Transverse colon (tissue), 4 donors: ENCODE data around the gene PGAP2. TPM values are rescaled to one million over a fixed set of nuclear protein-coding genes. Genes with fewer than 3 reads are reported as not detected.

ENCODE experiments used
- DNase-seq: peaks from one replicate; pipeline ENCODE4 v3.0.0-alpha.2; 2019
- H3K27ac ChIP-seq, 4 donors: fragments of 200-600 bp; sonication (generic); 2 replicates each; pipeline ENCODE4 v1.5.1; 2016 to 2018; ENCODE audit warnings: inconsistent platforms in 4 of 4
- H3K27me3 ChIP-seq: fragments of 200-600 bp; sonication (generic); 2 replicates; pipeline ENCODE4 v1.5.1; 2017; ENCODE audit warnings: inconsistent platforms
- H3K36me3 ChIP-seq, 4 donors: fragments of 200-600 bp; sonication (generic); 2 replicates each; pipeline ENCODE4 v1.5.1; 2017 to 2019; ENCODE audit warnings: inconsistent platforms in 4 of 4
- H3K4me1 ChIP-seq, 4 donors: fragments of 200-600 bp; sonication (generic); 2 replicates each; pipeline ENCODE4 v1.5.1; 2017 to 2020; ENCODE audit warnings: inconsistent platforms in 4 of 4
- H3K4me3 ChIP-seq, 4 donors: fragments of 200-600 bp; sonication (generic); 1 replicate in 1 of 4; 2 replicates in 3 of 4; pipeline versions ENCODE4 v1.5.1 to v1.6.1; 2017 to 2019; ENCODE audit warnings: inconsistent platforms in 4 of 4
- H3K9me3 ChIP-seq, 2 donors: fragments of 200-600 bp; sonication (generic); 2 replicates each; pipeline ENCODE4 v1.5.1; 2017 to 2019; ENCODE audit warnings: inconsistent platforms in 2 of 2
- CTCF ChIP-seq, 5 experiments: fragments of 200-600 bp in 3 of 5; fragments of 450-650 bp in 2 of 5; sonication (generic) in 3 of 5; IDR thresholded peaks; 1 replicate in 2 of 5; 2 replicates in 3 of 5; pipeline ENCODE4 v1.5.1; 2016 to 2017; ENCODE audit warnings: antibody characterized with exemption in 5 of 5, inconsistent platforms in 3 of 5, mild to moderate bottlenecking in 2 of 5, moderate library complexity in 1 of 5
- EP300 ChIP-seq: sonication (generic); formaldehyde crosslinking; IDR thresholded peaks from one replicate; pipeline ENCODE4 v1.6.1; 2017; ENCODE audit warnings: antibody characterized with exemption, low read depth
- POLR2A ChIP-seq: fragments of 450-650 bp; IDR thresholded peaks from one replicate; pipeline ENCODE4 v1.6.1; 2016; ENCODE audit warnings: antibody characterized with exemption, mild to moderate bottlenecking, moderate library complexity
- POLR2AphosphoS5 ChIP-seq, 3 donors: sonication (generic); formaldehyde crosslinking; IDR thresholded peaks; one replicate each; pipeline ENCODE4 v1.6.1; 2016; ENCODE audit warnings: antibody characterized with exemption in 3 of 3
- WGBS, 2 donors: methylation state at CpG; one replicate each; pipeline ENCODE4 v1.1.5; 2018; ENCODE audit warnings: low coverage in 1 of 2; 5-methylcytosine and 5-hydroxymethylcytosine counted together
- in situ Hi-C, 4 donors: fragments of 200-750 bp; cut with MboI; loops; one replicate each; pipeline versions ENCODE4 v1.15.0 to v1.15.1; 2017; ENCODE audit warnings: low sequenced_read_pairs in 3 of 4, low pct_ligation_motif_present in 1 of 4, low pct_unique_long_range_greater_than_20kb in 1 of 4
- intact Hi-C: fragments of 100-400 bp; cut with DNase I; formaldehyde crosslinking; loops from one replicate; pipeline ENCODE4 v1.15.1; 2023; ENCODE audit warnings: low total_unique reads
- total RNA-seq, 4 donors: library from RNA; depleted of rRNA; stranded (reverse); fragments of >200 nt; gene quantifications; one replicate each; pipeline ENCODE4 v1.1.0, GENCODE V29; 2016

PGAP2 gene
- total RNA-seq, 4 donors from 2014 or later, result 8.2 to 41.1 (median 37.9) TPM

GRCh38 chr11:3827434-3828186 lies 19.2 kb downstream of the PGAP2 start:
- no peak overlapping the region for H3K27ac ChIP-seq
- H3K4me3 ChIP-seq, result no peak overlapping the region
- intact Hi-C loops (no loop called here), in situ Hi-C loops (no loop called here)
- H3K27me3 ChIP-seq, result no peaks in the 10 kb centered on the region
- 91% methylated on average over 32 of the region's 35 CpGs; no CpG with 5 or more reads in 1 of the 2 donors for WGBS, 2 donors
- peaks cover 0 to 12% (median 3%) of the 10 kb centered on the region in 4 donors for H3K36me3 ChIP-seq
- H3K9me3 ChIP-seq, result no peaks in the 10 kb centered on the region
- DNase-seq, result no peak
- peaks cover 0 to 17% (median 5%) of the 10 kb centered on the region in 4 donors for H3K4me1 ChIP-seq
- TF ChIP-seq POLR2AphosphoS5 (IDR thresholded peaks at IDR 0.05) (no peak), EP300 (no peak), CTCF (IDR thresholded peaks at IDR 0.05) (no peak), POLR2A (no peak)

GRCh38 chr11:3830088-3830487 lies 21.7 kb downstream of the PGAP2 start:
- intact Hi-C loops, result no loop called here
- TF ChIP-seq EP300, result no peak
- no peak for TF ChIP-seq CTCF (IDR thresholded peaks at IDR 0.05)
- TF ChIP-seq POLR2AphosphoS5 (IDR thresholded peaks at IDR 0.05), result no peak
- no peak for TF ChIP-seq POLR2A
- WGBS, 2 donors, result 89 to 93% methylated on average over 3 of the region's 3 CpGs
- Histone ChIP-seq H3K4me1 (peaks cover 11 to 41% (median 17%) of the 10 kb centered on the region in 4 donors), H3K27ac (no peak overlapping the region), H3K36me3 (peaks cover 0 to 12% (median 3%) of the 10 kb centered on the region in 4 donors), H3K27me3 (no peaks in the 10 kb centered on the region), H3K9me3 (no peaks in the 10 kb centered on the region), H3K4me3 (no peak overlapping the region)
- no peak for DNase-seq
- in situ Hi-C loops, result no loop called here

- WGBS, 2 donors, result 44% methylated on average over 1 of the region's 1 CpG; no CpG with 5 or more reads in 1 of the 2 donors
- H3K27ac ChIP-seq, result peak overlapping the region in 3 of 4 donors; percentile 23 to 37 (median 26)
- in situ Hi-C loops, result no loop called here
Measured at GRCh38 chr11:3830730-3831129, 22.4 kb downstream of the PGAP2 start.

More at GRCh38 chr11:3830730-3831129, 22.4 kb downstream of the PGAP2 start:
- intact Hi-C loops, result no loop called here
- H3K4me1 ChIP-seq, result peaks cover 18 to 47% (median 23%) of the 10 kb centered on the region in 4 donors
- TF ChIP-seq CTCF (IDR thresholded peaks at IDR 0.05) (no peak), EP300 (no peak), POLR2A (no peak), POLR2AphosphoS5 (IDR thresholded peaks at IDR 0.05) (no peak)
- H3K9me3 ChIP-seq, result no peaks in the 10 kb centered on the region
- peaks cover 0 to 12% (median 3%) of the 10 kb centered on the region in 4 donors for H3K36me3 ChIP-seq
- no peaks in the 10 kb centered on the region for H3K27me3 ChIP-seq
- H3K4me3 ChIP-seq, result no peak overlapping the region
- DNase-seq, result no peak
